Naive thymus-derived CD8-positive, alpha-beta T cell (primary cell): ENCODE results near the gene ZNF700. TPM values are rescaled to one million over a fixed set of nuclear protein-coding genes. Genes with fewer than 3 reads are reported as not detected.
"Not testable (repeated sequence)": the region's sequence is repeated elsewhere in the genome, so short reads cannot be mapped to it uniquely, and the experiment has no call there.

Experiments used
- ATAC-seq, 2 donors: fragments of 150-1000 bp; cut with Tn5 transposase in 1 of 2; sonication (Bioruptor Pico), chemical (Tn5 transposase) in 1 of 2; 1 replicate in 1 of 2; 2 replicates in 1 of 2; pipeline ENCODE4 v1.10.0; 2021; ENCODE audit warnings: mild to moderate bottlenecking in 2 of 2, moderate library complexity in 2 of 2
- POLR2A ChIA-PET: fragments of 350-600 bp; sonication (Branson Sonifier 250); formaldehyde crosslinking; loops from one replicate; lab custom pipeline; 2021; ENCODE audit warnings: antibody characterized with exemption; lab: Charles Lee
- DNase-seq, 10 donors: peaks; one replicate each; pipeline versions ENCODE4 v3.0.0 to v3.0.0-alpha.2; 2020 to 2022
- H3K27ac Mint-ChIP-seq, 10 donors: one replicate each; pipeline ENCODE4 v1.8.0; 2020 to 2022; ENCODE audit warnings: mild to moderate bottlenecking in 10 of 10, mixed read lengths in 10 of 10, moderate library complexity in 4 of 10, inconsistent platforms in 1 of 10
- H3K27me3 Mint-ChIP-seq, 5 donors: one replicate each; pipeline ENCODE4 v1.8.0; 2021 to 2022; ENCODE audit warnings: mixed read lengths in 5 of 5
- H3K36me3 Mint-ChIP-seq, 3 donors: one replicate each; pipeline ENCODE4 v1.8.0; 2020 to 2022; ENCODE audit warnings: mixed read lengths in 3 of 3, mild to moderate bottlenecking in 2 of 3, inconsistent platforms in 1 of 3
- H3K4me1 Mint-ChIP-seq, 4 donors: one replicate each; pipeline ENCODE4 v1.8.0; 2021 to 2022; ENCODE audit warnings: mixed read lengths in 4 of 4
- H3K4me3 Mint-ChIP-seq, 10 donors: one replicate each; pipeline ENCODE4 v1.8.0; 2020 to 2022; ENCODE audit warnings: mild to moderate bottlenecking in 10 of 10, mixed read lengths in 10 of 10, moderate library complexity in 6 of 10, inconsistent platforms in 1 of 10
- H3K9me3 Mint-ChIP-seq, 9 donors: one replicate each; pipeline ENCODE4 v1.8.0; 2020 to 2022; ENCODE audit warnings: mixed read lengths in 9 of 9, mild to moderate bottlenecking in 3 of 9, inconsistent platforms in 1 of 9, moderate library complexity in 1 of 9
- polyA plus RNA-seq, 3 donors: library from polyadenylated mRNA; unstranded; fragments of 300-500 nt; fragmentation: Illumina TruSeq; gene quantifications; one replicate each; pipeline ENCODE4 v1.2.3, GENCODE V29; 2021
- total RNA-seq, 8 experiments: library from RNA in 2 of 8; stranded (reverse) in 2 of 8; gene quantifications; one replicate each; pipeline ENCODE4 v1.2.3 and lab custom pipeline; 2021 to 2026

Gene ZNF700
- total and polyA plus RNA-seq, 5 experiments from 2014 or later = 1.1 to 24.0 (median 2.9) TPM

DNA sequence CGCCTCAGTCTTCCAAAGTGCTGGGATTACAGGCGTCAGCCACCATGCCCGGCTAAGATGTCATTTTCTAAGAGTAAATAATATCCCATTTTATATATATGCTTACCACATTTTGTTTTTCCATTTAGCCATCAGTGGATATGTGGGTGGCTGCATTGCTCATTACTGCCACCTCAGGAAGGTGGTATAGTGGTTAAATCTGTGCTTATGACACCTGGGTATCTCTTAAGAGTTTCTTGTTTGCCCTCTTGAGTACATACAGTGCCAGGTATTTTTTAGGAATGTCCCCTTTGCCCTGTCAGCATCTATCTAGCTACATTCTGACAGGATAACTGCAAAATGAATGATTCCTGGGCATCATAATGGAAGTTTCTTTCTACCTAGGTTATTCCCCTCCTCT is 22.7 kb upstream of the ZNF700 start:
- H3K9me3 Mint-ChIP-seq = peaks cover 0 to 93% (median 31%) of the 10 kb centered on the region in 9 donors
- no peaks in the 10 kb centered on the region for H3K27me3 Mint-ChIP-seq
- POLR2A ChIA-PET = no interaction called here
- peaks cover 50 to 86% (median 57%) of the 10 kb centered on the region in 3 donors for H3K36me3 Mint-ChIP-seq
- ATAC-seq (no peak), DNase-seq (no peak)
- H3K4me1 Mint-ChIP-seq = no peaks in the 10 kb centered on the region
- no peak overlapping the region for H3K4me3 Mint-ChIP-seq
- no peak overlapping the region for H3K27ac Mint-ChIP-seq

DNA sequence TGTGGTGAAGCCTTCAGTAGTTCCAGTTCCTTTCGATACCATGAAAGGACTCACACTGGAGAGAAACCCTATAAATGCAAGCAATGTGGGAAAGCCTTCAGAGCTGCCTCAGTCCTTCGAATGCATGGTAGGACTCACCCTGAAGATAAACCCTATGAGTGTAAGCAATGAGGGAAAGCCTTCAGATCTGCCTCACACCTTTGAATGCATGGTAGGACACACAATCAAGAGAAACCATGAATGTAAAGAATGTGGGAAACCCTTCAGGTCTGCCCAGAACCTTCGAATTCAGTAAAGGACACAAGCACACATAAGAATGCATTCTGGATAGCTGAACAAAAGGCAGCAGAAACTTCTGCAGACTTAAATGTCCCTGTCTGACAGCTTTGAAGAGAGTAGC is 19.0 kb upstream of the ZNF700 start:
- Mint-ChIP-seq H3K27me3 (no peaks in the 10 kb centered on the region), H3K27ac (no peak overlapping the region), H3K36me3 (peaks cover 38 to 59% (median 43%) of the 10 kb centered on the region in 3 donors), H3K4me3 (no peak overlapping the region), H3K4me1 (no peaks in the 10 kb centered on the region), H3K9me3 (peaks cover 0 to 95% (median 34%) of the 10 kb centered on the region in 9 donors)
- POLR2A ChIA-PET = interaction anchor here (0.8 kb wide), 1 partner anchor 18 kb away, joined by 4 read pairs; no protein-coding TSS in a partner anchor
- DNase-seq (no peak), ATAC-seq (no peak)

DNA sequence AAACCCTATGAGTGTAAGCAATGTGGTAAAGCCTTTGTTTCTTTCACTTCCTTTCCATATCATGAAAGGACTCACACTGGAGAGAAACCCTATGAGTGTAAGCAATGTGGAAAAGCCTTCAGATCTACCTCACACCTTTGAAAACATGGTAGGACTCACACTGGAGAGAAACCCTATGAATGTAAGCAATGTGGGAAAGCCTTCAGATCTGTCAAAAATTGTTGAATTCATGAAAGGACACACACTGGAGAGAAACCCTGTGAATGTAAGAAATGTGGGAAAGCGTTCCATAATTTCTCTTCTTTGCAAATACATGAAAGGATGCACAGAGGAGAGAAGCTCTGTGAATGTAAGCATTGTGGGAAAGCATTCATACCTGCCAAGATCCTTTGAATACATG is 13.0 kb upstream of the ZNF700 start:
- POLR2A ChIA-PET = not testable (repeated sequence)

DNA sequence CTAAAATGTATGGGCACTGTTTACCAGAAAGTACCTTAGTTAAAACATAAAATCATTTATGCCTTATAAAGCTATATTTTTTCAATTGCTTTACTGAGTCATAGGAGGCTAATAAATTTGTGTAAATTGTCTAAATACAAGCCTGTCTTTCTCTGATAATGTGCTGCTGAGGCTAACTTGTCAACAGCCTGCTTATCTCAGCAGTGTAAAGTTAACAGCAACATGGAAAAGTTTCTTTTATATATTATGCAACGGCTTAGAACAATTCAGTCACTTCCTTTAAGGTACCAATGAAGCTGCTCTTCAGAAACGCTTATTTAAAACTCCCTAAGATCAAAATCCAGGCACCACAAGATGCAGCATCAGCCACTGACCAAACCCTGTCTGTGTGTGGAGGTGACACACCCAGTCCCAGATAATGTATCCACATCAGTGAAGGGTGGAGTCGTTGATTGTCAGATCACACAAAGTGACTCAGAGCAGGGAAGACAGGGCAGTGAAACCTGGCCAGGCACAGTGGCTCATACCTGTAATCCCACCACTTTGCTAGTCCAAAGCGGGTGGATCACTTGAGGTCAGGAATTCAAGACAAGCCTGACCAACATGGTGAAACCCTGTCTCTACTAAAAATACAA is 10.4 kb upstream of the ZNF700 start:
- peaks cover 0 to 75% (median 14%) of the 10 kb centered on the region in 9 donors for H3K9me3 Mint-ChIP-seq
- POLR2A ChIA-PET = interaction anchor here (0.7 kb wide), 2 partner anchors 74 to 765 kb away, joined by 3 read pairs; no protein-coding TSS in a partner anchor
- DNase-seq, ATAC-seq, H3K4me3 Mint-ChIP-seq, H3K4me1 Mint-ChIP-seq, H3K27me3 Mint-ChIP-seq, H3K27ac Mint-ChIP-seq: not testable (repeated sequence)
- peaks cover 0 to 21% (median 18%) of the 10 kb centered on the region in 3 donors for H3K36me3 Mint-ChIP-seq

More for the DNA sequence above, 13.0 kb upstream of the ZNF700 start:
- Mint-ChIP-seq H3K9me3 (peaks cover 0 to 94% (median 28%) of the 10 kb centered on the region in 9 donors), H3K36me3 (peaks cover 0 to 26% (median 22%) of the 10 kb centered on the region in 3 donors)
- not testable (repeated sequence) for ATAC-seq, H3K4me3 Mint-ChIP-seq, H3K4me1 Mint-ChIP-seq, H3K27ac Mint-ChIP-seq, H3K27me3 Mint-ChIP-seq
- DNase-seq = peak in 1 of 10 donors; percentile 8

DNA sequence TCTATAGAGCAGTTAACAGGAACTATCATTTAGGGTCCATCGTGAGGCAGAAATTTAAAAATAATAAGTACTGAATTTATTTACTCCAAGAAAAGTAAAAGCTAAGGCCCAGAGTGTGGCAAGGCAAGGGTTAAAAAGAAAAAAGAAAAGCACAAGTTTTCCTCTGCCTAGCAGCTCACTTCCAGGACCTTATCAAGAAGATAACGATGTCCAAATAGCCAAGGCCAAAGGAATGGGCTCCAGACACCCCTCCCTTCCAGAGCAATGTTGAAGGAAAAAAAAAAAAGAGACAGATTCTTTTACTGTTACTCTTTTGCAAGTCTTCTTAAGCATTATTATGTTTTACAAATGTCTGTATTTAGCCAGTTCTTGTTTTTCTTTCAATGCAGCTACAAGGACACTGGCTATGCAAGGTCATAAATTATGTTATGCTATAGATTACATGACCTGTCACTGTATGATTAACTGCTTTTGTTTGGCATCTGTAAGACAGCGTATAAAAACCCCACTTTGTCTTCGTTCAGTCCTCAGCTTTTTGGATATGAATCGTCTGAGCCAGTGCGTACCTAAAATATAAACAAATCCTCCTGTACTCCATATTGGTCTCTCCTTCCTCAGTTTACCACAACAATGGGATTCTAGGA is 2.9 kb upstream of the ZNF700 start:
- Mint-ChIP-seq H3K36me3 (peaks cover 0 to 3% (median 0%) of the 10 kb centered on the region in 3 donors), H3K27me3 (no peaks in the 10 kb centered on the region), H3K9me3 (peaks cover 0 to 14% (median 3%) of the 10 kb centered on the region in 9 donors), H3K4me1 (peaks cover 23 to 33% (median 27%) of the 10 kb centered on the region in 4 donors), H3K4me3 (no peak overlapping the region), H3K27ac (no peak overlapping the region)
- POLR2A ChIA-PET = interaction anchor here (0.5 to 4.0 kb wide), 3 partner anchors 67 to 367 kb away, joined by 5 to 102 read pairs (median 9); partner anchors contain the start of gene ZNF491
- DNase-seq (no peak), ATAC-seq (no peak)

DNA sequence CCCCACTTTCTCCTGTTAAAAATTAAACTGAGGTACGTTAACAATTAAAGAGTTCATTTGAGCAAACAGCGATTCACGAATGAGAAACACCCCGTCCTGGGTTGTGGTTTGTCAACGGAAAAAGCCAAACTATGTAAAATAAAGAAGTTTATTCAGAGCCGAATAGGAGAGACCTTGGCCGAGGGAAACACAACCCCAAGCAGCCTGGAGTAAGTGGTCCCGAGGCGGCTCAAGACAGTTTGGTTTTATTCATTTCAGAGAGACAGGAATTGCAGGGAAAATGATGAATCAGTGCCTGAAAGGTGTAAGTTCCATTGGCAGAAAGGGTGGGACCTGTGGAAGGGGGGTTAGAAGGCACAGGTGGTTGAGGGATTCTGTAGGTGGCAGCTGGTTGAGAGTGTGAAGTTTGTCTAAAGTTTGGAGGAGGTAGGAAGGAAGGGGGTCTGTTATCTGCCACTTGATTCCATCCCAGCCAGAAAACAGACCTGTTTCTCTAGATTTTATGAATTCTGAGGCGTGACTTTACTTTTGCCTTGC is 812 bp downstream of the ZNF700 start:
- not testable (repeated sequence) for H3K27me3 Mint-ChIP-seq, DNase-seq, H3K9me3 Mint-ChIP-seq, ATAC-seq
- POLR2A ChIA-PET = interaction anchor here (0.6 to 4.0 kb wide), 7 partner anchors 38 to 408 kb away, joined by 3 to 102 read pairs (median 8); partner anchors contain the start of genes ZNF136, ZNF563, ZNF69 and ZNF763
- Mint-ChIP-seq H3K36me3 (peaks cover 0 to 20% (median 11%) of the 10 kb centered on the region in 3 donors), H3K4me1 (peaks cover 28 to 57% (median 47%) of the 10 kb centered on the region in 4 donors), H3K4me3 (peak overlapping the region; percentile 84 to 99 (median 94)), H3K27ac (peak overlapping the region; percentile 71 to 98 (median 90))

DNA sequence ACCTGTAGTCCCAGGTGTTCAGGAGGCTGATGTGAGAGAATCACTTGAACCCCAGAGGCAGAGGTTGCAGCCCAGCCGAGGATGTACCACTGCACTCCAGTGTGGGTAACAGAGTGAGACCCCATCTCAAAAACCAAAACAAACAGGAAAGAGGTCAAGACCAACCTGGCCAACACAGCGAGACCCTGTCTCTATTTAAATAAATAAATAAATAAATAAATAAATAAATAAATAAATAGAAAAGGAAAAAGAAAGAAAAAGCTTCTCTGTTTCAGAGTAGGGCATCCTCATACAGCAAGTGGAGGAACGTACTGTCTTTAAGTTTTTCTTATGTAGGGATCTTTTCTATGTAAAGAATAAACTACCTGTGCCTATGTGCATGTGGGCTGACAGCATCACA is 2.3 kb downstream of the ZNF700 start:
- Mint-ChIP-seq H3K4me3 (peak overlapping the region in 6 of 10 donors; percentile 38 to 99 (median 88)), H3K27me3 (no peaks in the 10 kb centered on the region), H3K4me1 (peaks cover 32 to 72% (median 56%) of the 10 kb centered on the region in 4 donors), H3K27ac (peak overlapping the region in 9 of 10 donors; percentile 19 to 96 (median 44)), H3K9me3 (peaks cover 0 to 10% (median 0%) of the 10 kb centered on the region in 9 donors), H3K36me3 (peaks cover 0 to 35% (median 18%) of the 10 kb centered on the region in 3 donors)
- POLR2A ChIA-PET = no interaction called here
- DNase-seq (no peak), ATAC-seq (no peak)

DNA sequence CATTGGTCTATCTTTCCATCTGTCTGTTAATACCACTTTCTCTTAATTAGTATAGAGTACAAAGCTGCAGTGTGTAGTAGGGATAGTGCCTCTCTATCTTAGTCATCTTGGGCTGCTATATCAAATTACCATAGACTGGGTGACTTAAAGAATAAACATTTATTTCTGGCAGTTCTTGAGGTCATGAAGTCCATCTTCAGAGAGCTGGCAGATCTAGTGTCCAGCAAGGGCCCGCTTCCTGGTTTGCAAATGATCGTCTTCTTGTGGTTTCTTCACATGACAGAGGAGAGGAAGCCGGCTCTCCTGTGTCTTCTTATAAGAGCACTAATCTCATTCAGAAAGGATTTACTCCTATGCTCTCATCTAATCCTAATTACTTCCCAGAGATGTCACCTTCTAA is 6.1 kb downstream of the ZNF700 start:
- DNase-seq (no peak), ATAC-seq (no peak)
- peaks cover 0 to 61% (median 33%) of the 10 kb centered on the region in 3 donors for H3K36me3 Mint-ChIP-seq
- peak overlapping the region in 5 of 10 donors; percentile 10 to 63 (median 46) for H3K27ac Mint-ChIP-seq
- H3K27me3 Mint-ChIP-seq = no peaks in the 10 kb centered on the region
- POLR2A ChIA-PET = interaction anchor here (0.7 kb wide), 1 partner anchor 21 kb away, joined by 3 read pairs; no protein-coding TSS in a partner anchor
- H3K9me3 Mint-ChIP-seq = peaks cover 0 to 34% (median 0%) of the 10 kb centered on the region in 9 donors
- peak overlapping the region in 3 of 10 donors; percentile 2 to 22 (median 13) for H3K4me3 Mint-ChIP-seq
- peaks cover 12 to 65% (median 41%) of the 10 kb centered on the region in 4 donors for H3K4me1 Mint-ChIP-seq

DNA sequence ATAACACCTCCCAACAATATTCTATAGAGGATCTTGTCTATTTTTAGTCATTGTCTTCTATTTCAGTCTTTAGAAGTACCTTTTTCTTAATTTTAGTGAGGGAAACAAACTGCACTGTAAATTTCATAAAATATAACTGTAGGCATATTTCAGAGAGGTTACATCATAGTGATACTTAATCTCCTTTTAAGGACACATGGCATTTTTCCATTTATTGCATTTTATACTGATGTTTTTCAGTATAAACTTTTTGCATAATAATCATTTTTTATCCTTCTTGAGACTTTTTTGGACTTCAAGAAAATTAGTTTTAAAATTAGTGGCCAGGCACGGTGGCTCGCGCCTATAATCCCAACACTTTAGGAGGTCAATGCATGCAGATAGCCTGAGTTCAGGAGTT is 6.6 kb downstream of the ZNF700 start:
- H3K27me3 Mint-ChIP-seq = no peaks in the 10 kb centered on the region
- peaks cover 0 to 38% (median 4%) of the 10 kb centered on the region in 9 donors for H3K9me3 Mint-ChIP-seq
- H3K4me3 Mint-ChIP-seq = no peak overlapping the region
- H3K4me1 Mint-ChIP-seq = peaks cover 12 to 60% (median 41%) of the 10 kb centered on the region in 4 donors
- POLR2A ChIA-PET = interaction anchor here (0.7 kb wide), 1 partner anchor 20 kb away, joined by 3 read pairs; no protein-coding TSS in a partner anchor
- ATAC-seq (no peak), DNase-seq (no peak)
- H3K27ac Mint-ChIP-seq = peak overlapping the region in 3 of 10 donors; percentile 46 to 63 (median 63)
- peaks cover 0 to 66% (median 37%) of the 10 kb centered on the region in 3 donors for H3K36me3 Mint-ChIP-seq

DNA sequence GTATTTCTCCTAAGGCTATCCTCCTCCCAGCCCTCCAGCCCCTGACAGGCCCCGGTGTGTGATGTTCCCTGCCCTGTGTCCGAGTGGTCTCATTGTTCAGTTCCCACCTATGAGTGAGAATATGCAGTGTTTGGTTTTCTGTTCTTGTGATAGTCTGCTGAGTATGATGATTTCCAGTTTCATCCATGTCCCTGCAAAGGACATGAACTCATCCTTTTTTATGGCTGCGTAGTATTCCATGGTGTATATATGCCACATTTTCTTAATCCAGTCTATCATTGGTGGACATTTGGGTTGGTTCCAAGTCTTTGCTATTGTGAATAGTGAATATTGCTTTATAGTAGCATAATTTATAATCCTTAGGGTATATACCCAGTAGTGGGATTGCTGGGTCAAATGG is 10.9 kb downstream of the ZNF700 start:
- H3K27me3 Mint-ChIP-seq, H3K4me3 Mint-ChIP-seq, POLR2A ChIA-PET, DNase-seq, ATAC-seq: not testable (repeated sequence)
- Mint-ChIP-seq H3K27ac (peak overlapping the region in 1 of 10 donors; percentile 31), H3K36me3 (peaks cover 8 to 82% (median 56%) of the 10 kb centered on the region in 3 donors), H3K4me1 (peaks cover 4 to 30% (median 20%) of the 10 kb centered on the region in 4 donors), H3K9me3 (peaks cover 0 to 74% (median 10%) of the 10 kb centered on the region in 9 donors)

DNA sequence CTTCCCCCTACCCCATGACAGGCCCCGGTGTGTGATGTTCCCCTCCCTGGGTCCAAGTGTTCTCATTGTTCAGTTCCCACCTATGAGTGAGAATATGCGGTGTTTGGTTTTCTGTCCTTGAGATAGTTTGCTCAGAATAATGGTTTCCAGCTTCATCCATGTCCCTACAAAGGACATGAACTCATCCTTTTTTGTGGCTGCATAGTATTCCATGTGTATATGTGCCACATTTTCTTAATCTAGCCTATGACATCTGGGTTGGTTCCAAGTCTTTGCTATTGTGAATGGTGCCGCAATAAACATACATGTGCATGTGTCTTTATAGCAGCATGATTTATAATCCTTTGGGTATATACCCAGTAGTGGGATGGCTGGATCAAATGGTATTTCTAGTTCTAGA is 13.5 kb downstream of the ZNF700 start:
- peaks cover 21 to 78% (median 66%) of the 10 kb centered on the region in 3 donors for H3K36me3 Mint-ChIP-seq
- DNase-seq, H3K27ac Mint-ChIP-seq, H3K27me3 Mint-ChIP-seq, POLR2A ChIA-PET, ATAC-seq, H3K4me3 Mint-ChIP-seq: not testable (repeated sequence)
- H3K4me1 Mint-ChIP-seq = peaks cover 0 to 17% (median 7%) of the 10 kb centered on the region in 4 donors
- H3K9me3 Mint-ChIP-seq = peaks cover 0 to 86% (median 22%) of the 10 kb centered on the region in 9 donors

DNA sequence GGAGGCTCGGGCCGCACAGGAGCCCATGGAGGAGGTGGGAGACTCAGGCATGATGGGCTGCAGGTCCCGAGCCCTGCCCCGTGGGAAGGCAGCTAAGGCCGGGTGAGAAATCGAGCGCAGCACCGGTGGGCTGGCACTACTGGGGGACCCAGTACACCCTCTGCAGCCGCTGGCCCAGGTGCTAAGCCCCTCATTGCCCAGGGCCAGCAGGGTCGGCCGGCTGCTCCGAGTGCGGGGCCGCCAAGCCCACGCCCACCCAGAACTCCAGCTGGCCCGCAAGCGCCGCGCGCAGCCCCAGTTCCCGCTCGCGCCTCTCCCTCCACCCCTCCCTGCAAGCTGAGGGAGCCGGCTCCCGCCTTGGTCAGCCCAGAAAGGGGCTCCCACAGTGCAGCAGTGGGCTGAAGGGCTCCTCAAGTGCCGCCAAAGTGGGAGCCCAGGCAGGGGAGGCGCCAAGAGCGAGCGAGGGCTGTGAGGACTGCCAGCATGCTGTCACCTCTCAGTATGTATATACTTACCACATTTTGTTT is 16.5 kb downstream of the ZNF700 start:
- H3K9me3 Mint-ChIP-seq = peaks cover 0 to 93% (median 30%) of the 10 kb centered on the region in 9 donors
- not testable (repeated sequence) for H3K4me3 Mint-ChIP-seq, H3K4me1 Mint-ChIP-seq, H3K27ac Mint-ChIP-seq, DNase-seq, ATAC-seq, H3K27me3 Mint-ChIP-seq
- H3K36me3 Mint-ChIP-seq = peaks cover 47 to 89% (median 82%) of the 10 kb centered on the region in 3 donors
- POLR2A ChIA-PET = interaction anchor here (0.6 kb wide), 1 partner anchor 531 kb away, joined by 3 read pairs; no protein-coding TSS in a partner anchor
